Cardiac muscle cell (in vitro differentiated cells and primary cell): ENCODE results near the gene CERS5. TPM values are rescaled to one million over a fixed set of nuclear protein-coding genes. Genes with fewer than 3 reads are reported as not detected.

Source experiments
- DNase-seq, 2 donors: peaks; one replicate each; pipeline versions ENCODE4 v3.0.0 to v3.0.0-alpha.2; 2010 to 2017; ENCODE audit warnings: low read depth in 1 of 2, low spot score in 1 of 2
- H3K27ac ChIP-seq: fragments of 200-600 bp; sonication (generic); 2 replicates; pipeline ENCODE4 v1.5.1; 2016
- H3K27me3 ChIP-seq: fragments of 200-600 bp; sonication (generic); 2 replicates; pipeline ENCODE4 v1.6.0; 2016; ENCODE audit warnings: control low read depth
- H3K36me3 ChIP-seq: fragments of 200-600 bp; sonication (generic); 2 replicates; pipeline ENCODE4 v1.5.1; 2016; ENCODE audit warnings: control low read depth
- H3K4me1 ChIP-seq: fragments of 200-600 bp; sonication (generic); 2 replicates; pipeline ENCODE4 v1.8.1; 2017; ENCODE audit warnings: low read depth, mild to moderate bottlenecking, mixed run types
- H3K4me3 ChIP-seq: fragments of 200-600 bp; sonication (generic); 2 replicates; pipeline ENCODE4 v1.5.1; 2016; ENCODE audit warnings: mild to moderate bottlenecking
- H3K9me3 ChIP-seq: fragments of 200-600 bp; sonication (generic); 2 replicates; pipeline ENCODE4 v1.5.1; 2017; ENCODE audit warnings: low read depth, mild to moderate bottlenecking, control low read depth
- polyA plus RNA-seq: library from polyadenylated mRNA; unstranded; fragments of >200 nt; fragmentation: Nextera tagmentation; extraction: Ambion mirVana; gene quantifications from 2 replicates; pipeline ENCODE4 v1.2.1, GENCODE V29; 2016
- total RNA-seq: library from RNA; depleted of rRNA; stranded (reverse); fragments of >200 nt; gene quantifications from 2 replicates; pipeline ENCODE4 v1.2.3, GENCODE V29; 2016
- TF ChIP-seq, protein P1 (sequence below): IDR thresholded peaks from 2 replicates; pipeline ENCODE4 v1.5.1; 2012; ENCODE audit warnings: low read depth, mild to moderate bottlenecking, low read length

CERS5 gene, protein sequence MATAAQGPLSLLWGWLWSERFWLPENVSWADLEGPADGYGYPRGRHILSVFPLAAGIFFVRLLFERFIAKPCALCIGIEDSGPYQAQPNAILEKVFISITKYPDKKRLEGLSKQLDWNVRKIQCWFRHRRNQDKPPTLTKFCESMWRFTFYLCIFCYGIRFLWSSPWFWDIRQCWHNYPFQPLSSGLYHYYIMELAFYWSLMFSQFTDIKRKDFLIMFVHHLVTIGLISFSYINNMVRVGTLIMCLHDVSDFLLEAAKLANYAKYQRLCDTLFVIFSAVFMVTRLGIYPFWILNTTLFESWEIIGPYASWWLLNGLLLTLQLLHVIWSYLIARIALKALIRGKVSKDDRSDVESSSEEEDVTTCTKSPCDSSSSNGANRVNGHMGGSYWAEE
- total RNA-seq (51.9 and 78.4 TPM in 2 replicates), polyA plus RNA-seq (107 and 127 TPM in 2 replicates)

DNA sequence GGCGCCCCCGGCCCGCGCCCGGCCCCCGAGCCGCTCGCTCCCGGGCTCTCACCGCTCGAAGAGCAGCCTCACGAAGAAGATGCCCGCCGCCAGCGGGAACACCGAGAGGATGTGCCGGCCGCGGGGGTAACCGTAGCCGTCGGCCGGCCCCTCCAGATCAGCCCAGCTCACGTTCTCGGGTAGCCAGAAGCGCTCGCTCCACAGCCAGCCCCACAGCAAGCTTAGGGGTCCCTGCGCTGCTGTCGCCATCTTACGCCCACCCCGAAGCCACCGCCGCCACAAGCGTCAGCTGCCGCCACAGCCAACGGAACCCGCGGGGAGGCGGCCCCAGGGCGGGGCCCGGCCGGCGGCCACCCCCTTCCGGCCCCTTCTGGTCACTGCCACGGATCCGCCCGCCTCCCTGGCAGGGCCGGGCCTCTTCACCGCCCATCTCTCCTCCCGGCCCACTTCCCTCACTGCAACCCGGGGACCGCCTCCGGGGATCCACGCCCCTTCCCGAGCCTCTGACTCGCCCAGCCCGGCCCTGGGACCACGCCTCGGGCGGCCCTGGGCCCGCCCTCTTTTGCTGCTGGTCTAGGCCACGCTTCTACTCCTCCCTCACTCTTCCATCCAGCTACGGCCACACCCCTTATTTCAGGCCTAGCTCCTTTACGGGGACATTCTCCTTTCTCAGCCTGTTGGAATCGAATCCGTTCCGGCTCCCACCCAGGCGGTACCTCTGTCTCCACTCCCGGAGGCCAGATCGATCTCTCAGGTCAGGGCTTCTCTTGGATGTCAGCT is at the start of gene CERS5:
CERS5 (minus strand) TSS at position 321 of the 780 bp plus-strand sequence; CDS start at position 249, 72 bp downstream.
- TF ChIP-seq, protein P1, sequence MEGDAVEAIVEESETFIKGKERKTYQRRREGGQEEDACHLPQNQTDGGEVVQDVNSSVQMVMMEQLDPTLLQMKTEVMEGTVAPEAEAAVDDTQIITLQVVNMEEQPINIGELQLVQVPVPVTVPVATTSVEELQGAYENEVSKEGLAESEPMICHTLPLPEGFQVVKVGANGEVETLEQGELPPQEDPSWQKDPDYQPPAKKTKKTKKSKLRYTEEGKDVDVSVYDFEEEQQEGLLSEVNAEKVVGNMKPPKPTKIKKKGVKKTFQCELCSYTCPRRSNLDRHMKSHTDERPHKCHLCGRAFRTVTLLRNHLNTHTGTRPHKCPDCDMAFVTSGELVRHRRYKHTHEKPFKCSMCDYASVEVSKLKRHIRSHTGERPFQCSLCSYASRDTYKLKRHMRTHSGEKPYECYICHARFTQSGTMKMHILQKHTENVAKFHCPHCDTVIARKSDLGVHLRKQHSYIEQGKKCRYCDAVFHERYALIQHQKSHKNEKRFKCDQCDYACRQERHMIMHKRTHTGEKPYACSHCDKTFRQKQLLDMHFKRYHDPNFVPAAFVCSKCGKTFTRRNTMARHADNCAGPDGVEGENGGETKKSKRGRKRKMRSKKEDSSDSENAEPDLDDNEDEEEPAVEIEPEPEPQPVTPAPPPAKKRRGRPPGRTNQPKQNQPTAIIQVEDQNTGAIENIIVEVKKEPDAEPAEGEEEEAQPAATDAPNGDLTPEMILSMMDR = peak; percentile 3
- peak within 1 kb of the TSS; percentile 94 for H3K27ac ChIP-seq

DNA sequence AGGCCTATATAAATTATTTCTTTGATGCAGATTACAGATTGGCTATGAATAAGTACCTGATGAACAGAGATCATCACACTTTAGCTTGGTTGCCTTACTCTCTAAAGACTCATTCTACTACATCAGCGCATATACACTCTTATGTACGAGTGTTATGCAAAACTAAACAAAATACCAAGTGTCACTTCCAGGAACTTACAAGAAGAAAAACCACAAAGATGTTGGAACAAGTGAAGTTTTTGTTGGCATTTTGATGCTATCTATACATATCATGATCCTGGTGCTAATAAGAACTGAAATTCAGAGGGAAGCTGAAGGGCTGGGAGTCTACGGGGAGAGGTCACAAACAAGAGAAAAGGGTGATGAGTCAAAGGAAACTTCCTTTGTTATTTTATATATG is 47.9 kb upstream of the CERS5 start:
- TF ChIP-seq, protein P1 = no peak
- no peaks in the 10 kb centered on the region for H3K9me3 ChIP-seq

More for the DNA sequence above, at the start of gene CERS5:
- Histone ChIP-seq H3K36me3 (no peaks in the 10 kb centered on the region), H3K27me3 (no peaks in the 10 kb centered on the region), H3K4me1 (no peaks in the 10 kb centered on the region), H3K9me3 (no peaks in the 10 kb centered on the region), H3K4me3 (peak within 1 kb of the TSS; percentile 47)
- DNase-seq = peak; percentile 98 to 99

DNA sequence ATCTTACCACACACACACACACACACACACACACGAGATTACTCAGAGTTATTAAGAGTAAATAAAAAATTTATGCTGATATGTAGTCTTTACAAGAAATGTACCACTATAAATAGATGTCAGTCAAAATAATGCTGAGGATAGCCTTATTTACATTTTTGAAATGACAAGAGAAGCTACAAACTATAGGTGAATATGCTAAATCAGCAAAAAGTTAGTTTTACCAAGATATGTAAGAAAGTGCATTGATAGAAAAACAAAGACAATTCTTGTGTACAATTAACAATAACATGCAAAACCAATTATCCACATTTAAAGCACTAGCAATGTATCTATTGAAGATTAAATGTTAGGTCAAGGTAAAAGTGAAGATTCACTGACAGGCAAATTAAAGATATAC is 46.8 kb upstream of the CERS5 start:
- Histone ChIP-seq H3K4me1 (peaks cover 7% of the 10 kb centered on the region), H3K9me3 (no peaks in the 10 kb centered on the region), H3K27me3 (no peaks in the 10 kb centered on the region), H3K4me3 (no peak overlapping the region), H3K27ac (no peak overlapping the region), H3K36me3 (no peaks in the 10 kb centered on the region)
- no peak for DNase-seq
- TF ChIP-seq, protein P1 = no peak

More for the DNA sequence above, 47.9 kb upstream of the CERS5 start:
- H3K36me3 ChIP-seq = no peaks in the 10 kb centered on the region
- peaks cover 7% of the 10 kb centered on the region for H3K4me1 ChIP-seq
- no peak overlapping the region for H3K27ac ChIP-seq
- peak in 1 of 2 donors; percentile 72 for DNase-seq
- H3K4me3 ChIP-seq = no peak overlapping the region
- H3K27me3 ChIP-seq = no peaks in the 10 kb centered on the region

DNA sequence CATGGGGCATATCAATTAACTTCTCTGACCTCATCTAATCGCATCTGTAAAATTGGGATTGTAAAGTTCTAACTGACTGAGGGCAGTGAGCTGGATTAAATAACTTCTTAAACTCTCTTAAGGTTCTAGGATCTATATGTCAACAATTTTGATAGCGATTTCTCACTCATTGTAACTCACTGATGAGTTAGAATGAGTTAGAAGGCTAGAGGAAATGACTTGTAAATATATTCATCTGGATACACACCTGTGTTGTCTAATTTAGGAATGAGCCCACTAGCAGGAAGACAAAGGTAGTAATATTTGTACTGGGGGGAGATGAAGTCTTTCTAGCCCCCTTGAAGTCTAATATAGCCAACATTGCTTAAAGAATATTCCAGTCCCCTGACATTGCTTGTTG is 46.3 kb upstream of the CERS5 start:
- Histone ChIP-seq H3K9me3 (no peaks in the 10 kb centered on the region), H3K36me3 (no peaks in the 10 kb centered on the region), H3K27ac (no peak overlapping the region), H3K27me3 (no peaks in the 10 kb centered on the region), H3K4me1 (peaks cover 7% of the 10 kb centered on the region), H3K4me3 (no peak overlapping the region)
- DNase-seq = no peak
- TF ChIP-seq, protein P1 = no peak

DNA sequence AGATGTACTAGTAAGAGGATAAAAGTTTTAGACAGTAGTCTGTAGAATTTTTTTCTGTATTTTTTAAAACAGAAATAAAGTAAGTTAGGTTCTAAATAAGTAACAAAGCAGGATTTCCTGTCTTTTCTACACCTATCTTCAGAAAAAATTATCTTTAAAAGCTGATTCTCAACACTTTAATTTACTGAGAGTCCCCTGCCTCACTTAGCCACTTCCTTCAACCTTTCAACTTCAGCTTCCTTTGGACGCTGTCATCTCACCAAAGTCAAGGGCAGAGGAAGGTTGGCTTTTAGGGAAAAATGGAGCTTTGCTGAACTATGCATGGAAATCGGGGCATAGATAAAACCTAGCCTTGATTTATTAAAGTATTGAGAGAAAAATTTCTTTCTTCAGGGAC is 44.9 kb upstream of the CERS5 start:
- H3K27ac ChIP-seq = no peak overlapping the region
- no peaks in the 10 kb centered on the region for H3K9me3 ChIP-seq

More for the DNA sequence above, 44.9 kb upstream of the CERS5 start:
- TF ChIP-seq, protein P1 = no peak
- Histone ChIP-seq H3K4me1 (peaks cover 7% of the 10 kb centered on the region), H3K36me3 (no peaks in the 10 kb centered on the region), H3K27me3 (no peaks in the 10 kb centered on the region), H3K4me3 (no peak overlapping the region)
- no peak for DNase-seq
